HG02870 (cell line): Measurements from ENCODE around the gene PWWP3B.
"Not testable (repeated sequence)": the region's sequence is repeated elsewhere in the genome, so short reads cannot be mapped to it uniquely, and the experiment has no call there.

Experiments
- ATAC-seq: cut with Tn5 transposase; IDR thresholded peaks from one replicate; pipeline ENCODE4 v1.9.1; 2021; ENCODE audit warnings: mild to moderate bottlenecking, moderate library complexity; ENCODE audit not compliant: unreplicated experiment

PWWP3B gene

GRCh38 chrX:106168107-106168506 lies at the start of gene PWWP3B:
Gene PWWP3B (plus strand): TSS chrX:106168305. CDS start chrX:106205433, 37,128 bp downstream.
- no peak for ATAC-seq

GRCh38 chrX:106139048-106139447 lies 29.1 kb upstream of the PWWP3B start:
- no peak for ATAC-seq

- ATAC-seq = no peak
Observed at GRCh38 chrX:106144755-106145639, 23.1 kb upstream of the PWWP3B start.

DNA sequence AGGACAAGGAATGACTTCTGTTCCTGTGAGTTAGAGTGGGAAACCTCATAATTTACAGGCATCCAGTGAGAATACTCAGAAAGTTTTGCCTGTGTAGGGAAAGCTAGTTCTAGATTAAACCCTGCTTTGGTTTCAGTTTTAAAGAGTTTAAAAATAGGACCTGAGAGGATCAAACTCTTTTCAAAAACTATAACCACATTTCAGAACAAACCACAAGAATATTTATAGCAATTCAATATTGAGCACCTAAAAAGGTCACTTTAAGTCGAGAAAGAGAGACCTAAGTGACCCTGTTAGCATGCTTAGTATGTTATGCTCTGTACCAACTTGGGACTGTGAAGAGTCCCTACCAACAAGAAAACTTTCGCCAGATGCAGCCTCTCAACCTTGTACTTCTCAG lies 17.4 kb upstream of the PWWP3B start:
- no peak for ATAC-seq

GRCh38 chrX:106159861-106160282 lies 8.2 kb upstream of the PWWP3B start:
- no peak for ATAC-seq

- ATAC-seq = no peak
Observed at GRCh38 chrX:106170318-106170717, 2.2 kb downstream of the PWWP3B start.

- no peak for ATAC-seq
Observed at GRCh38 chrX:106171293-106171820, 3.3 kb downstream of the PWWP3B start.

DNA sequence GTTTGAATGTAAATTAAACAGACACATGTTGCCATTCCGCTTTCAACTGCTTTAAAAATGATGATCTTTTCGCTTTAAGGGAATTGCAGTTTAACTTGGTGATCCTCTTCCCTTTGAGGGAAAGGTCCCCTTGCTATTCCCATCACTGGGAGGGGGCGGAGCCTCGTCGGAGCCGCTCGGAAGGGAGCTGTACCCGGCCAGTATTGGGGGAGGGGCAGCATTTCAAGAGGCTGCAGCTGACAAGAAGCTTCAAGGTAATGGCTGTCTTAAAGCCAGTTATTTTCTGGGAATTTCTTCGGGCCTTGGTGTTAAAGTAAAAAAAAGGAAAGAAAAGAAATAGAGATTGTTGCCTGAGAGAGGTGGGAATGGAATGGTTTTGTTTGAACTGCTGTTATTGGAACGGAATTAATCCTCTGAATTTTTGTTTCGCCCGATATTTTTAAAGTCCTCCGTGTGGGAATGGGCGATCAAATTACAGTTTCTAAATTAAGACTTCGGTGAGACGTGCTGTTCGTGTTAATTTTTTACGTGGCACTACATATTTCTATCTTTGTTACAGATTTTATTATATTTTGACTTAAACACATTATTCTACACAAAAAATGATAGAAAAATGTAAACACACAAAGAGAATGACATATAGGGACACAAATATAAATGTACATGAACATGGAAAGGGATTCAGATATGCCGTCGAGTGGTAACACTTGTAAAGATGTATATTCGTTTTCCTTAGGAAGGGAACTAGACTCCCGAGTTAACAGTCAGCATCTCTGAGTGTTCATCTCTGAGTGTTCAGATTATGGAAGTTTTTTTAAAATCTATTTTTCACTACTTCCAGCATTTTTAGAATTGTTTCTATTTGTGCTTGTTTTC lies 9.2 kb downstream of the PWWP3B start:
- ATAC-seq = no peak

GRCh38 chrX:106177982-106178321 lies 9.8 kb downstream of the PWWP3B start:
- no peak for ATAC-seq

DNA sequence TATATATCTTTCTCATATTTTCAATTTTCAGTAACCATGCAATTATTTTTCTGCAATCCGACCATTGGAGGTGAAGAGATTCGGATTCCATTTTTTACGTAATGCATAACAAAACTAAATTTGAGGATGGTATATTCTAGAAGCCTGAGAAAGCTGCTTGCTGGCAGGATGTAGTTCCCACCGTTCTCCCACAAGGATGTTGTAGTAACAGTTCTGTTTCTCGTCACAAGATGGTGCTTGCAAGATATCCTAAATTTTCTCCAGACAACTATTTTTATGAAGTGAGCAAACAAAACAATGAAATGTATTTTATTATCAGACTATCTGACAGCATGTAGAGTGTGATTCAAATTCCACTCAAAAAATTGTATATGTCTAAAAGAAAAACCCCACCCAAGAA lies 10.7 kb downstream of the PWWP3B start:
- ATAC-seq = no peak

DNA sequence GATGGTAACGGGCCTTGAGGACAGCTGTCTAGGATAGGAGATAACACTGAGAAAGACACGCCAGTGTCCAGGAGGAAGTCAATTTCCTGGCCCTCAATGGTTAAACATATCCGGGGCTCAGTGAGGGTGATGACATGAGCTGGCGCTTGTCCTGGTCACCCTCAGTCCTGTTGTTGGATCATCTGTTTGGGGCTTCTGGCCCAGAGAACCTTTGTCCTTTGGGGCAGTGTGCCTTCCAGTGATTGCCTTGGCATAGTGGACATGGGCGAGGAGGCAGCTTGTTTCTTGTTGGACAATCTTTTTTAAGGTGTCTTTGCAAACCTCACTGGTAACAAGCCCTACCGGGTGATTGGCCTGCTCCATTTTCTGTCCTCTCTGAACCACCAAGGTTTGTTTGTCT lies 15.6 kb downstream of the PWWP3B start:
- not testable (repeated sequence) for ATAC-seq

GRCh38 chrX:106201502-106202178 lies 33.5 kb downstream of the PWWP3B start:
- no peak for ATAC-seq

DNA sequence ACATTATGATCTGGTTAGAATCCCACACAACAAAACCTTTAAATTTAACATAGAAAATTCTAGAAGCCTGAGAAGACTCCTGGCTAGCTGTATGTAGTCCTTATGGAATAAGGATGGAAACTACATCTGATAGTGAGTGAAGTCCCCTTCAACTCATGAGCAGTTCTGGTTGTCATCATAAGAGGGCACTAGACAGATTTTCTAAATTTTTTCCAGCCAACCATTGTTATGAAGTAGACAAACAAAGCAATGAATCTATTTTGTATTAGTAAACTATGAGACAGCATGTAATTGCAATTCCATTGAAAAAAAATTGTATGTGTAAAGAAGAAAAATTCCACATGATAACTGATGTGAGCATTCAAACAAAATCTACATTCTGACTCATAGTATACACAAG lies 35.2 kb downstream of the PWWP3B start:
- no peak for ATAC-seq

DNA sequence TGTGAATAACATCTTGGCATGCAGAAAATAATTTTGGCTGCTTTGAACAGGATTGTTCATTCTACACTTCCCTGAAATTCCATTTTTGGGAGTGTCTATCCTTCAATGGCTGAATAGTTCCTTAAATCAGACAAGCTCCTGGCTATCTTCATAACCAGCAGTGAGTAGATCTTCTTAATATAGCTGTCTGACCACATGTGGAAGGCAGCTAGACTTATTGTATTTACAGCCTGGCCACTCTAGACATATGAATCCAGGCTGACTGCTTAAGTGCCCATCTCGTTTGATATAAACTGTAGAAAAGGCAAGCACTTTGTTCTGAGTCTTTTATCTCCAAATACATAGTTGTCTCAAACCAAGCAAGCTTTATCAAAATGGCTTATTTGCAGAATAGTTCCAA lies 40.0 kb downstream of the PWWP3B start:
- ATAC-seq = no peak
